ENCODE measurements around the gene UNC50.
"Not testable (repeated sequence)": the region's sequence is repeated elsewhere in the genome, so short reads cannot be mapped to it uniquely, and the experiment has no call there.

Gene UNC50

DNA sequence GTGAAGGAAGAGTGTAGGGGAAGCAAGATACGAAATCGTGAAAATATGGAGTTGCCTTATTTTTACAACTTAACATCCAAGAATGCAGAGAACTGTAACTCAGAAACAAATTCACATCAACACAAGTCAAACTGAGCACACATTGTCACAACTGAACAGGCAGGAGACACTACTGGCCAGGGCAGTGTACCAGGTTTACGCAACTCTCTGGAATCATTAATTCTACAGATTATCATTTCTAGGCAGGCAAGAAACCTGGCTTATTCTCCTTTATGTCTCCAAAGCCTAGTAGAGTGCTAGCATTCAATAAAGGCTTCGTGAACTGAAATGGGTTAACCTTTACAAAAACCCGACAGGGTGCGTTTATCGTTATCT is 661 bp upstream of the UNC50 start:
- no peak for DNase-seq (ENCODE audit: low read depth in 2 of 2, low spot score in 1 of 2)

DNA sequence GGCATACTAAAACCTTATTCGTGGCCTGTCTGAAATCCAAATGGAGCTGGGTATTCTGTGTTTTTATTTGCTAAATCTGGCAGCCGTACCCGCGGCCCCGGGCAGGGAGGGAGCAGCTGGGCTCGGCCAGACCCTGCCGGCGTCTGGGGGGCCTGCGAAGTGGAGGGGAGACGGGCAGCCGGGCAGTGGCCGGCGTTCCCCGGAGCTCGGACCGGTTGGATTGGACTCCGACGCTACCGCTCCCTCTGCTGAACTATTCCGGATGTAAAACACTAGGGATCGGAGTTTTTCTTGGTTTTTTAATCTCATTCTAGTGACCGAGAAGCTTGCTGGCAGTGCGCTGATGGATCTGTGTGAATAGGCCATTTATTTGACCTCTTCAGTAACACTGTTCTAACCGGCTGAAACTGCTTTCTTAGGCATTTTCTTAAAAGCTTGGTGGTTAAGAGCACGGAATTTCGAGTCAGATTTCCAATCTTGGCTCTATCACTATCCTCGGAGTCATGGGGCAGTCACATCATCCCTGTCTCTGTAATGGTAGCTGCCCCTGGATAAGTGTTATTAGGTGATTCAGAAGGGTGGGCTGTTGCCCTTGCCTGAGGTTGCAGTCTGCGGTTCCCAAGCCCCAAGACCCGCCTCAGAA is 694 bp downstream of the UNC50 start:
- DNase-seq (ENCODE audit: low read depth in 2 of 2, low spot score in 1 of 2) = no peak

DNA sequence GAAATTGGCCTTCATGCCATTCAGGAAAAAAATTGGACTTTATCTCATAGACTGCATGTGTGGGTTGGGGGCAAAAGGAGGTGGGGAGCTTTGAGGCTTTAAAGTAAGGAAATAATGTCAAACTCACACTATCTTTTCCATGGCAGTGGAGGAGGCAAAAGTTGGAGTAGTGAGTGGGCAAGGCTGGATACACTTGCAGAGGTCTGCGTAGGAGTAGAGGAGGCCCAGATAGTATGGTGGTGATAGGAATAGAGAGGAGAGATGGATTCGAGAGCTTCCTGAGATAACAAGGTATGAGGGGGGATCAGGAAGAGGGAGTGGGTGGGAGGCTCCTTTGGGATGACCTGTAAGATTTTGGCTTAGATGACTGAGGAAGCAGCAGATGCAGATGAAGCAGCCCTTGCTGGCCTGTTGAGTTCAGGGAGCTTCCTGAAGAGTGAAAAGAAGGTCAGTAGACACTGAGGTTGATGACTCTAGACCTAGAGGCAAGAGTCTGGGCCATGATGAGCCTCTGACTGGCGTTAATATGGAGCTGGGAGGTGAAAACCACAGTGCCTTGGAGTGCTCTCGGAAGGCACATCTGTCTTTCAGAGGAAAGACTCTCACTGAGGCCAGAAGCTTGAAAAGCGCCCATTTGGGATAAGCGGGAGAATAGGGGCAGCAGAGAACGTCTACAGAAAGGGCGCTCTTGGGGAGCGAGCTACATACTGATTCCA is 5.8 kb downstream of the UNC50 start:
- DNase-seq (ENCODE audit: low read depth in 2 of 2, low spot score in 1 of 2) = no peak

DNA sequence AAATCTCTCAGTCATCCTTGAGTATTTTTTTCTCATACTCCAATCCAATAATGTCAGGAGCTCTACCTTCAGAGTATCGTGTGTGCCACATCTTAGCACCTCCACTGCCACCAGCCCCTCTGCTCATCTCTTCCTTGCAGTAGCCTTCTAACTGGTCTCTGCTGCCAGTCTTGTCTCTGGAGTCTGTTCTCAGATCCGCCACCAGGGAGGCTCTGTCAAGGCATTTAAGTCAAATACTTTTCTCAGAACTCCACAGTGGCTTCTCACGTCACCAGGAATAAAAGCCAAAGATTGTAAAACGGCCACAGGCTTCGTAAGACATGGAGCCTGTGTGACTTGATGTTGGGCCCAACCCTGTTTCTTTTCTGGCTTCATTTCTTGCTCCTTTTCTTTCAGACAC is 7.1 kb downstream of the UNC50 start:
- no peak for DNase-seq (ENCODE audit: low read depth in 2 of 2, low spot score in 1 of 2)

DNA sequence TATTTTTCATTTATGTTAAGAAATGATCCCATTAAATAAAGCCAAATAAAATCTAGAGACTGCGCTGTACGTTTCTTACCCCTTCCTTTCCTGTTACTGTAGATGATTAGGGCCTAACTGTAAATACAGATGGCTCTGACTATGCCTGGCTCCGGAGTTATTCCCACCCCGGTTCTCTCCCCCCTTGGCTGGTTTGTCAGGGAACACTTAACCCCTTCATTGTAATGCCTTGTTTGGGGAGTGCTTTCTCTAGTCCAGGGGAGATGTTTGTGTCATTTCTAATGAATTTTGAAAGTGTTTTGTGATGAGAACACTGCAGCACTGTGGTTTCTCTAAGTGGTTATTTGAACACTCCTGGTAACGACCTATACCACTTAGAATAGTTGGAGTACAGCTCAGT is 8.8 kb downstream of the UNC50 start:
- DNase-seq (ENCODE audit: low read depth in 2 of 2, low spot score in 1 of 2) = no peak

DNA sequence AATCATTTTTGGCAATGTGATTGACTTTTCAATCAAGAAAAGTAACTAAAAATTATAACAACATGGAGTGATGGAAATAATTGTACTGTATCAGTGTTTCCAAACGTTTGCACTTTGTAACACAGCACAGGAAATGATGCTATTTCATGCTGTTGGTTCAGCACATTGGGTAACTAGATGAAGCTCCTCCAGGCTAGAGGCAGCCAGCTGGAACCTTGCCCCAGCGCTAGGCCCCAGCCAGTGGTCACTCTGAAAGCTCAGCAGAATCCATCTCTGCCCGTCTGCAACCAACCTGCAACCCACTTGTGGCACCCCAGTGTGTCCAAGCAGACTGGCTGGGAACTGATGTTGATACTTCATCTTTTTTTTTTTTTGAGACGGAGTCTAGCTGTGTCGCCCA is 15.3 kb downstream of the UNC50 start:
- no peak for DNase-seq (ENCODE audit: low read depth in 2 of 2, low spot score in 1 of 2)

DNA sequence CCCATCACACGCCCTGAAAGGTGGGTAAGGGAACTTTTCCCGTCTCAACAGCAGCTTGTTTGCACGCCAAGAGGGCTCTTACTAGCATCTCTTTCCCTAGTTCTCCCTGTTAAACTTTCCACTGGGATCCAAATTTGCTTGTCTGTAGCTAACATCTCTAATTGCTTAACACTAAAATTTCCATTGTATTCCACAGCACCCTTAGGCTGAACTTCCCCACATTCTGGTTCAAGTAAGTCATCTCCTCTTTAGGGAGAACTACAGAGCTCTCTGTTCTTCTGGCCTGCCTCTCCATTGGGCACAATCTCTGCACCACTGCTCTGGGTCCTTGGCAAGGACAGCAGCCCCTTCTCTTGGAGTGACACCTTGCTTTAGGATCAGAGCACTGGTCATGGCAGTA is 24.0 kb downstream of the UNC50 start:
- no peak for DNase-seq (ENCODE audit: low read depth in 2 of 2, low spot score in 1 of 2)

DNA sequence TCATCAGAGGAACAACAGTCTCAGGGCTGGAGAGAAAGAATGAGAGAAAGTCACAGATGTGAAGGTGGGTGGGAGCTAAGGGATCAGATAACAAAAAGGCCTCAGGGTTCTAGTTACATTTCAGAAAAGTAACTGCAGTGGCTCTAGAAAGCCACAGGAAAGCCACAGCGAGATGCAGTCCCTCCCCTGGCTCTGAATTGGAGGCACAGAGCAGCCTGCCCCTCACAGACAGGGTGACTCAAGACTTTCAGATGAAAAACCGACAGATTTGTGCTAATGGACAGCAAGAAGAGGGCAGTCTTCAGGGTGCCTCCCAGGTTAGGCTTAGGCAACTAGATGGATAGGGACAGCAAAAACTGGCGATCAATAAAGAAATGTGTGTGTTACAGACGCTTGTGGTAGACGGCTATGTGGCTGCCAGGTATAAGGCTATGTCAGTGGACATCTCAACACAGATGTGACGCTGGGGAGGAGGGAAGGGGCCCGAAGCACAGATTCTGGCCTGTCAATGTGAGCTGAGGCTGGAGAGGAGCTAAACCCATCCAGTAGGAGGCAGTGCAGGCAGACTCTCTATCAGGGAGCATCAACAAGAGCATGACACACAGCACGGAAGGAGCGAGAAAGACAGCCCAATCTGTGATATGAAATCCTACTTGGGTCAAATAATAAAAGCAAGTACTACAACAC is 26.2 kb downstream of the UNC50 start:
- no peak for DNase-seq (ENCODE audit: low read depth in 2 of 2, low spot score in 1 of 2)

DNA sequence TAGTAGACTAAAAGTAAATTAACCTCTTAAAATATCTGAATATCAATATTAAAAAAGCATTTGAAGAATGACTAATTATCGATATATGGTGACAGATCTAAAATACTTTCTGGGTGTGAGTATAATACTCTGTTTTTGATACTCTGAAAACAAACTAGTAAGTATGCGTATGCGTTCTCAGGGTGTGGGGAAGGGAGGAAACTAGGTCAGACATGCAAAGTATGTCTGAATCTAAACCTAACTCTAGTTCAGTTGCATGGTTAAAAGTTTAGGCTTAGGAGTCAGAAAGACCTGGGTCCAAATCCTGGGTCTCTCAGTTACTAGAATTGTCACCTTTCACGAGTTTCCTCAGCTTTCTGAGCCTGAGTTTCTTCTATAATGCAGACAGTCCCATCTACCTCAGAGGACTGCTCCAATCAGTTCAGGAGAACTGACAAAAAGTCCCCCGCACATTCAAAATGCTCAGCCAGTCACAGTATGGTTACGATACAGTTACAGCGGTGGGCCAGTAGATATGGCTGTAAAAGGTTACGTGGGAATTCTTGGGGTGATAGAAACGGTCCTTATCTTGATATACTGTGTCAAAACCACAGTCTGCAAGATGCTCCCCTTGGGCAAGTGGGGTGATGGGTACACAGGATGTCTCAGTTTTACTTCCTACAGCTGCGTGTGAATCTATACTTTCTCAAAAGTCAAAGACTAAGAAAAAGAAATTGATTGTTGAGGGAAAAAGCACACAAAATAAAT is 29.2 kb downstream of the UNC50 start:
- no peak for DNase-seq (ENCODE audit: low read depth in 2 of 2, low spot score in 1 of 2)

DNA sequence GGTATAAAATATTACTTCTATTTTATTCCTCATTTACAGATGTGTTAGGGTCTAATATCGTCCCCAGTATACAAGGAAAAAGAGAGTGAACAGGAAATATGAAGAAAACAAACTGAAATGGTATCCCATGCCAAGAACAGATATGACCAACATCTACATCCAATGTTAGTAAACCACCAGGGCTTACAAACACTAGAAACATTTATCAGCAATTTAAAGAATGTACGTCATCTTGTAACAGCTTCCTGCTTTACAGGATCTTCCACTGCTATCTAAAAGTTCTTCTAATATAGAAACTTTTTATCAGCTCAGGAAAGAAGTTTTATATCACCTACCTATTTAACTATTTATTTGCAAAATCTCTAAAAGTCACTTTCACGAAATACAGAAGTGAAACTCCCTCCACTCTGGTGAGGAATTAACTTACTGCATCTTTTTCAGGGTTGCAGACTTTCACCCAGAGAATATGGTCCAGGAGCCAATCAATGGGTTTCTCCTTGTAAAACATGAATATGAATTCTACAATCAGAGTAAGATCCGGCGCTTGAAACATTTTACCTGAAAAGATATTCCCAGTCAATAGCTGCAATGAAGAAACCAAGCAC is 35.2 kb downstream of the UNC50 start:
- DNase-seq (ENCODE audit: low read depth in 2 of 2, low spot score in 1 of 2) = no peak

DNA sequence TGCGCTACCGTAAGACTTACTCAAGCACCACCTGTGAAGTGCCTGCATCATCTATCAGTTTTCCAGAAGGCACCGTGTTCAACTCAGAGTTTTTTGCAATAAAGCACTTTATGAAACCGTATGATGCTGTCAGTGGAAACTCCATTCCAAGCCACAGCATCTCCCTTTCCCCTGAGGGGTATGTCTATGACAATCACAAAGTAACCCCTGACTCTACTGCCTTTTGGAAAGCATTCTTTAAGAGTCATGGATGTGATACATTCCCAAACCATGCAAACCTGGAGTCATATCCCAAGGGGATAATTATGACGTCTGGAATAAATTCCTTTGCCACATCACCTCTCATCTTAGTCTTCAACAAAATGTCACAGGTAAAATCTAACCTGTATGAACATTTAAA is 39.2 kb downstream of the UNC50 start:
- no peak for DNase-seq (ENCODE audit: low read depth in 2 of 2, low spot score in 1 of 2)

DNA sequence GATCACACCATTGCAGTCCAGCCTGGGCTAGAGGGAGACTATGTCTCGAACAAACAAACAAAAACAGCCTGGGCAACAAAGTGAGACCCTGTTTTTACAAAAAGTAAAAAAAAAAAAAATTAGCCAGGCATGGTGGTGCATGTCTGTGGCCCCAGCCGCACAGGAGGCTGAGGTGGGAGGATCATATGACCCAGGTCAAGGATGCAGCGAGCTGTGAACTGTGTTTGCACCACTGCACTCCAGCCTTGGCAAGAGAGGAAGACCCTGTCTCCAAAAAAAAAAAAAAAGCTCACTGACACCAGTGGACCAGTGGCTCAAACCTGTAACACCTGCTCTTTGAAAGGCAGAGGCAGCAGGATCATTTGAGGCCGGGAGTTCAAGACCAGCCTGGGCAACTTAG is 40.1 kb downstream of the UNC50 start:
- no peak for DNase-seq (ENCODE audit: low read depth in 2 of 2, low spot score in 1 of 2)

DNA sequence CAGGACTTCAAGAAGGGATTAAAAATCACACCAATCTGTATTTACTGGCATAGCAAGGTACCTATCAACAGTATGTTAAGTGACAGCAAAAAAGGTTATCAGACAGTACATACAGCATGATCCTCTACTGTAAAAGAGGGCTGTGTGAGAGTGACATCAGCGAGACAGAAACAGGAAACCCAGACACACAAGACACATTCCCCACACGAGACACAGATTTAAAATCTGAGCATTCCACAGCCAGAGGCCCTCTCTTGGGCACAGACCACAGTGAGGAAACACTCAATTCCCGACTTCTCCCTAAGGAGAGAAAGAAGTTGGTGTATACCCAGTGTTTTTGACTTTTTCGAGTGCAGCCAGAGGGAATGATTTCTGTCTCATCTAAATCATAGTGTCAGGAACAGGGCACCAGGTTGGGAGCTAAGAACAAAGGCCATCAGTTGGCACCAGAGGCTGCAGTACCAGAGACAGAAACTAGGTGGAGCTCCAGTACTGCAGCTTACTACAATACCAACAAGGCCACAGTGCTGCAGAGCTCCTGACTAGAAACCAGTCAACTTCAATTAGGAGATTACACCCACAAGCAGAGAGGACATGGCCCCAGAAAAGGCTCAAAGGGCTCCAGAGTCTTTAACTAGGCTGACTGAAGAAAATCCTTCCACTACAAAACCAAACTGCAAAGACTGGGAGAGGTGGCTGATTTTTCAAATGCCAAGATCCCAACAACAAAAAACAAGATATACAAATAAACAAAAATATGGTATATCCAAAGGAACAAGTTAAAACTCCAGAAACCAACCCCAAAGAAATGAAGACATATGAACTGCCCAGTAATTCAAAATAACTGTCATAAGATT is 41.0 kb downstream of the UNC50 start:
- peak; percentile 57 to 82 for DNase-seq (ENCODE audit: low read depth in 2 of 2, low spot score in 1 of 2)

DNA sequence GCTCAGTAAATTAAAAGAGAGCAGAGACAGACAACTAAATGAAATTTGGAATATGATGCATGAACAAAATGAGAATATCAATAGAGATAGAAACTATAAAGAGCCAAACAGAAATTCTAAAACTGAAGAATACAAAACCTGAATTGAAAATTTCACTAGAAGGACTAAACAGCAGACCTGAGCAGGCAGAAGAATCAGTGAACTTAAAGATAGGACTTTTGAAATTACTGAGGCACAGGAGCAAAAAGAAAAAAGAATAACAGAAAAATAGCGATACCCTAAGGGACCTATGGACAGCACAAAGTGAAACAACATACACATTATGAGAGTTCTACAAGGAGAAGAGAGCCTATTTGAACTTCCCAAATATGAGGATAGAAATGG is 41.6 kb downstream of the UNC50 start:
- no peak for DNase-seq (ENCODE audit: low read depth in 2 of 2, low spot score in 1 of 2)

DNA sequence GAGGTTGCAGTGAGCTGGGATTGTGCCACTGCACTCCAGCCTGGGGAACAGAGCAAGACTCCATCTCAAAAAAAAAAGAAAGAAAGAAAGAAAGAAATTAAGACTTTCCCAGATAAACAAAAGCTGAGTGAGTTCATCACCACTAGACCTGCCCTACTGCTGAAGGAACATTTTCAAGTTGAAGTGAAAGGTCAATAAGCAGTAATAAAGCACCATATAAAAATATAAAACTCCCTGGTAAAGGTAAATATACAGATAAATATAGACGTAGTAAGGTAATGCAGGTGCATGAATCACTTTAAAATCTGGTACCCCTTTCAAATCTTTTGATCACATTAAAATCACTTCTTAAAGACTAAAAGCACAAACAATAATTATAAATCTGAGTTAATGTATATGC is 42.6 kb downstream of the UNC50 start:
- DNase-seq (ENCODE audit: low read depth in 2 of 2, low spot score in 1 of 2) = no peak

DNA sequence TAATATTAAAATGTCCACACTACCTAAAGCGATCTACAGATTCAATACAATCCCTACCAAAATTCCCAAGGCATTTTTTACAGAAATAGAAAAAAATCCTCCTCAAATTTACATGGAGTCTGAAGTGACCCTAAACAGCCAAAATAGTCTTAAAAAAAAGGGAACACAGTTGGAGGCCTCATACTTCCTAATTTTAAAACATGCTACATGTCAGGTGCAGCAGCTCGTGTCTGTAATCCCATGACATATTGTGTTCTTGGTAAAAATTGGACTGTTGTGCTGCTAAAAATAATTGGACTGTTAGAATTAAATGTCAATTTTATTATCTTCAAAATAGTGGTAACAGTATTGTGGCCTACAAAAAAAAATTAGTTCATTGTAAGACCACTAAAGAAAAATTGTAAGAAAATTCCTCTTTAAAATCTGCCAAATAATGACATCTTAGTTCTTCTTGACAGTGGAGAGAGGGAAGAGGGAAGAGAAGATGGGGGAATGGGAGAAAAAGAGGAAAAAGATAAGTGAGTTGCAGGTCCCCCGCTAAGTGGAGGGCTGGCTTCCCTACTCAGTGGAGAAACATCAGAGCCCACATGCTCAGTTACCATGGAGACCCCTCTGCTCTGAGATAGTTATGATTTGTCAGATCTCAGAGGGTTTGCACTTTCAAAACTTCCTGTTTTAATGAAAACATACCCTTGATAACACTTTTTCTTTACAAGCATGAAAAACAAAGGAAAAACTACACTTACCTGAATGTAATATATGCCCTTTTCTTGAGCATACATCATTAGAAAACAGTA is 46.5 kb downstream of the UNC50 start:
- no peak for DNase-seq (ENCODE audit: low read depth in 2 of 2, low spot score in 1 of 2)

DNA sequence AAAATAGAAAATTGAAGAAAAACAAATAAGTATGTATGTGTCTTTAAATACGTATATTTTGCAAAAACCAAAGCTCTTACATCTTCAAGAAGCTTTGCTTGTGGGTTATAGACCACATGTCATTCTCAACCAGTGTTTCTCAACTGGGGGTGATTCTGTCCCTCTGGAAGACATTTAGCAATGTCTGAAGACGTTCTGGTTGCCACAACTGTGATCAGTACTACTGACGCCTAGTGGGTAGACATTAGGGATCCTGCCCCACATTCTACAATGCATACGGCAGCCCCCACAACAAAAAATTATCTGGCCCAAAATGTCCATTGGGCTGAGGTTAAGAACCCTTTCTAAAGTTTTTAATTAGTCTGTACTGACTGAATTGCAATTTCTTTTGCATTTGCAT is 48.4 kb downstream of the UNC50 start:
- no peak for DNase-seq (ENCODE audit: low read depth in 2 of 2, low spot score in 1 of 2)

DNA sequence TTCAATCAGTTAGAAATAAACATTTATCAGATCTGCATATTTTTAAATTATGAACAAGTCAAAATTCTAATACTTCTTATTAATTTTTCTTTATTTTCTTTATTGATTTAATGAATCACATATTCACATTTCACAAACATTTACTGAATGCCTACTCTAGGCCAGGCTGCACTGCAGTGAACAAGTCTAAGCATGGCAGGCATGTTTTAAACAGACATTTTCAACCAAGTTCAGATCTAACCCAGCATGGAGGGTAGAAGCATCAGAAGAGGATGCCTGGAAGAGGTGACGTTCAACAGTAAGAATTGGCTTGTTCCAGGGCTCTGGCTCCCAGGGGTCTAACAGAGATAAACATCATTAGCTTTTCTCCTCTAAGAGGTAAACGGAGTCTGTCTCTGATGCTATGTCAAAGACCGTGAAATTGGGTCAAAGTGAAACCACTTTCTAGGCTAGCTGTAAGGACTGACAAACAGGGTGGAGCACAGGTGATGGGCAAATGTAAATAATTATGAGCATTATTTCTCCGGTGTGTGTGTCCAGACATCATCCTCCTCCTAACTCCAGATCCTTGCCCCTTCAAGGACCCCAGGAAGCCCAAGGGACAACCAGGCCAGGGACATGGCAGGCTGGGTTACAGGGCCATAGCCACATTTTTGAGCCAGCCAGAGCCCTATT is 50.6 kb downstream of the UNC50 start:
- DNase-seq (ENCODE audit: low read depth in 2 of 2, low spot score in 1 of 2) = no peak

DNA sequence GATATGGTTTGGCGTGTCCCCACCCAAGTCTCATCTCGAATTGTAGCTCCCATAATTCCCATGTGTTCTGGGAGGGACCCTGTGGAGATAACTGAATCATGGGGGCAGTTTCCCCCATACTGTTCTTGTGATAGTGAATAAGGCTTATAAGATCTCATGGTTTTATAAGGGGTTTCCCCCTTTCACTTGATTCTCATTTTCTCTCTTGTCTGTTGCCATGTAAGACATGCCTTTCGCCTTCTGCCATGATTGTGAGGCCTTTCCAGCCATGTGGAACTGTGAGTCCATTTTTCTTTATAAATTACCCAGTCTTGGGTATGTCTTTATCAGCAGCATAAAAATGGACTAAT is 51.1 kb downstream of the UNC50 start:
- not testable (repeated sequence) for DNase-seq (ENCODE audit: low read depth in 2 of 2, low spot score in 1 of 2)

Measured in stimulated activated CD8-positive, alpha-beta memory T cell treated with anti-CD3 and anti-CD28 coated beads, Interleukin-4, amount 100 ng/mL, for 4 hours (primary cell).